Right lobe of liver (tissue), 6 donors: ENCODE results near the gene HDAC7. TPM values are rescaled to one million over a fixed set of nuclear protein-coding genes. Genes with fewer than 3 reads are reported as not detected.

ENCODE experiments used
- ATAC-seq, 4 donors: fragments of 200-7000 bp; cut with Tn5 transposase; one replicate each; pipeline ENCODE4 v1.9.1; 2020; ENCODE audit warnings: mild to moderate bottlenecking in 4 of 4, moderate library complexity in 4 of 4
- DNase-seq, 3 donors: peaks; one replicate each; pipeline ENCODE4 v3.0.0-alpha.2; 2020
- H3K27ac ChIP-seq, 3 donors: fragments of 200-600 bp; one replicate each; pipeline ENCODE4 v1.8.0; 2022
- H3K27me3 ChIP-seq, 2 donors: fragments of 200-600 bp; one replicate each; pipeline ENCODE4 v1.8.0; 2022
- H3K36me3 ChIP-seq, 4 donors: fragments of 200-600 bp; sonication (generic) in 1 of 4; one replicate each; pipeline versions ENCODE4 v1.5.1 to v1.8.0; 2017 to 2022; ENCODE audit warnings: control low read depth in 1 of 4
- H3K4me1 ChIP-seq, 4 donors: fragments of 200-600 bp; sonication (generic) in 1 of 4; one replicate each; pipeline versions ENCODE4 v1.5.1 to v1.8.0; 2017 to 2022; ENCODE audit warnings: control low read depth in 1 of 4
- H3K4me3 ChIP-seq, 3 donors: fragments of 200-600 bp; one replicate each; pipeline ENCODE4 v1.8.0; 2022
- H3K9me3 ChIP-seq, 4 donors: fragments of 200-600 bp; sonication (generic) in 1 of 4; one replicate each; pipeline versions ENCODE4 v1.5.1 to v1.8.0; 2017 to 2022; ENCODE audit warnings: control low read depth in 1 of 4
- POLR2A ChIP-seq: fragments of 450-650 bp; IDR thresholded peaks from one replicate; pipeline ENCODE4 v1.6.1; 2017; ENCODE audit warnings: antibody characterized with exemption, mild to moderate bottlenecking
- WGBS: methylation state at CpG from one replicate; pipeline ENCODE4 v1.1.6; 2018; ENCODE audit warnings: low coverage, low lambda C conversion rate; ENCODE audit not compliant: insufficient coverage; ENCODE audit errors: missing lambda C conversion rate; 5-methylcytosine and 5-hydroxymethylcytosine counted together
- intact Hi-C, 2 donors: fragments of 100-400 bp; cut with DNase I; formaldehyde crosslinking; loops; one replicate each; pipeline versions ENCODE4 v1.11.2 to v1.14.1; 2022
- total RNA-seq, 6 experiments: library from RNA; depleted of rRNA in 2 of 6; stranded (reverse); fragments of >200 nt in 2 of 6; fragmentation: NEBNext Ultra II Directional in 3 of 6; extraction: Animal tissue kit (Norgen Biotek cat#: 25700) in 3 of 6; gene quantifications; one replicate each; pipeline versions ENCODE4 v1.1.0 to v1.2.4, GENCODE V29; 2016 to 2023
- TF ChIP-seq, protein P1 (sequence below), 4 donors: fragments of 200-600 bp in 3 of 4; fragments of 450-650 bp in 1 of 4; IDR thresholded peaks; one replicate each; pipeline versions ENCODE4 v1.5.1 to v1.8.0; 2016 to 2022; ENCODE audit warnings: antibody characterized with exemption in 4 of 4, mild to moderate bottlenecking in 2 of 4
- donor health status: DM: no; HTN: yes; CAD: no.
- donor health status: DM: no; HTN: no; CAD: no.
- donor health status: DM: no; HTN: no; CAD: no.
- donor health status: DM: no; HTN: yes; CAD: no.
- donor health status: DM: no; HTN: yes; CAD: no.

HDAC7 gene
- total RNA-seq, 6 experiments from 2014 or later, result 6.6 to 18.8 (median 8.4) TPM

DNA sequence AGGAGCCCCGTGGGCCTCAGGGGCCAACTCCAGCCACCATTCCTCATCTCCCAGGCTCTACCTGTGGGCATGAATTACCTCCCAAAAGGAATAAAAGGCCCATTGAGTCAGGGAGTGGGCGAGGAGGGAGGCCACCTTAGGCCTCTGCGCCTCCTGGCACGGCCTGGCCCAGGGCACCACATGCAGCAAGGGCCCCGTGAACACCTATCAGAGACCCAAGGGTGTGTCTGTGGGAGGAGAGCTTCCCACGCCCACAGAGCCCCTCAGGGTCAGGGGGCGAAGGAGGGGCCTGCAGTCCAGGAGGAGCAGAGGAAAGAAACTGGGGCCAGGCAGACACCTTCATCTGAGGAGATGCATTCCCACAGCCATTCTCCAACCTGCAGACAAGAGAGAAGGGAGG is 73.2 kb downstream of the HDAC7 start:
- TF ChIP-seq, protein P1, sequence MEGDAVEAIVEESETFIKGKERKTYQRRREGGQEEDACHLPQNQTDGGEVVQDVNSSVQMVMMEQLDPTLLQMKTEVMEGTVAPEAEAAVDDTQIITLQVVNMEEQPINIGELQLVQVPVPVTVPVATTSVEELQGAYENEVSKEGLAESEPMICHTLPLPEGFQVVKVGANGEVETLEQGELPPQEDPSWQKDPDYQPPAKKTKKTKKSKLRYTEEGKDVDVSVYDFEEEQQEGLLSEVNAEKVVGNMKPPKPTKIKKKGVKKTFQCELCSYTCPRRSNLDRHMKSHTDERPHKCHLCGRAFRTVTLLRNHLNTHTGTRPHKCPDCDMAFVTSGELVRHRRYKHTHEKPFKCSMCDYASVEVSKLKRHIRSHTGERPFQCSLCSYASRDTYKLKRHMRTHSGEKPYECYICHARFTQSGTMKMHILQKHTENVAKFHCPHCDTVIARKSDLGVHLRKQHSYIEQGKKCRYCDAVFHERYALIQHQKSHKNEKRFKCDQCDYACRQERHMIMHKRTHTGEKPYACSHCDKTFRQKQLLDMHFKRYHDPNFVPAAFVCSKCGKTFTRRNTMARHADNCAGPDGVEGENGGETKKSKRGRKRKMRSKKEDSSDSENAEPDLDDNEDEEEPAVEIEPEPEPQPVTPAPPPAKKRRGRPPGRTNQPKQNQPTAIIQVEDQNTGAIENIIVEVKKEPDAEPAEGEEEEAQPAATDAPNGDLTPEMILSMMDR (IDR thresholded peaks at IDR 0.05), result no peak
- TF ChIP-seq POLR2A, result no peak
- ATAC-seq (no peak), DNase-seq (no peak)
- 96% methylated on average over 4 of the region's 7 CpGs for WGBS
- no peak overlapping the region for H3K4me3 ChIP-seq
- no peaks in the 10 kb centered on the region for H3K4me1 ChIP-seq
- intact Hi-C loops, result no loop called here
- H3K27ac ChIP-seq, result no peak overlapping the region
- H3K36me3 ChIP-seq, result no peaks in the 10 kb centered on the region
- H3K9me3 ChIP-seq, result no peaks in the 10 kb centered on the region
- H3K27me3 ChIP-seq, result no peaks in the 10 kb centered on the region

DNA sequence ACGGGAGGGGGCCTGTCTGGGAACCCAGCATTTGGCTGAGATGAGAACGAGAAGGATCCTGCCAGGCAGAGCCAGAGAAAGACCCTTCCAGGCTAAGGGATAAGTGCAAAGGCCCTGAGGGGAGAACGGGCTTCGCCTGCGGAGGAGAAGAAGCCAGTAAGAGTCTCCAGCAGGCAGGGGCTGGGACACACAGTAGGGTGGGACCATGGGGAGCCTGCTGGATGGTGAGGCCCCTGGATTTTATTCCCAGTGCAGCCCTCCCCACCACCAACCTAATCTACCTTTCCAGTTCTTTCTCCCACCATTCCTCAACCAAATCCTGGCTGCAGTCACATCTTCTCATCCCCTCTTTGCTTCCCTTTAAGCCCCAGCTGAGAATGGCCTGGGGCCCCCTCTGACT is 73.6 kb downstream of the HDAC7 start:
- no peaks in the 10 kb centered on the region for H3K4me1 ChIP-seq
- H3K36me3 ChIP-seq, result no peaks in the 10 kb centered on the region
- H3K27me3 ChIP-seq, result no peaks in the 10 kb centered on the region
- 47% methylated on average over 2 of the region's 5 CpGs for WGBS
- H3K27ac ChIP-seq, result no peak overlapping the region
- ATAC-seq (no peak), DNase-seq (no peak)
- TF ChIP-seq POLR2A, result no peak
- TF ChIP-seq, protein P1 (IDR thresholded peaks at IDR 0.05), result no peak
- H3K4me3 ChIP-seq, result no peak overlapping the region
- intact Hi-C loops, result no loop called here
- H3K9me3 ChIP-seq, result no peaks in the 10 kb centered on the region

DNA sequence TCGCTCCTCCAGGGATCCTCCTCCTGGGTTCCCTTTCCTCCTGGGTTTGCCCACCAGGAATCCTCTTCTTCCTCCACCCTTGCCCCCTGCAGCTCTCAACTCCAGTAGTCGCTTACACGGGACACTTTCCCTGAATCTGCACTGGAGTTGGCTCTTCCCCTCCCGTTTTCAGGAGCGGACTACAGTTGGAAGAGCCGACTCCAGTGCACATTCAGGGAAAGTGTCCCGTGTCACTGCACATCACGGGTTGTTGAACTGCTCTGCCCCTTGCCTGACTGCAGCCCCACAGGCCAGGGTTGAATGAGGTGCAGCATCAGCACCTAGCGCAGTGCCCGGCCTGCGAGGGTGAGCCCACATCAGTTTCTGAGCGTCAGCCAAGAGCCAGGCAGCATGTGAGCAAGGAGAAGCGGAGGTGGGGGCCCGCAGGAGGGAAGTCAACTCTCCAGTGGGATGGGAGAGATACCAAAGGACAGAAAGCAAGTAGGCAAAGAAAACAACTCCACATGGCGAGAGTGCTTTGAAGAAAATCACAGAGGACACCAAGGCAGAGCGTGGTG is 74.1 kb downstream of the HDAC7 start:
- no peaks in the 10 kb centered on the region for H3K4me1 ChIP-seq
- H3K9me3 ChIP-seq, result no peaks in the 10 kb centered on the region
- H3K27me3 ChIP-seq, result no peaks in the 10 kb centered on the region
- ATAC-seq (no peak), DNase-seq (no peak)
- H3K4me3 ChIP-seq, result no peak overlapping the region
- TF ChIP-seq POLR2A, result no peak
- TF ChIP-seq, protein P1 (IDR thresholded peaks at IDR 0.05), result no peak
- H3K36me3 ChIP-seq, result no peaks in the 10 kb centered on the region
- intact Hi-C loops, result no loop called here
- no peak overlapping the region for H3K27ac ChIP-seq
- 54% methylated on average over 10 of the region's 16 CpGs for WGBS

DNA sequence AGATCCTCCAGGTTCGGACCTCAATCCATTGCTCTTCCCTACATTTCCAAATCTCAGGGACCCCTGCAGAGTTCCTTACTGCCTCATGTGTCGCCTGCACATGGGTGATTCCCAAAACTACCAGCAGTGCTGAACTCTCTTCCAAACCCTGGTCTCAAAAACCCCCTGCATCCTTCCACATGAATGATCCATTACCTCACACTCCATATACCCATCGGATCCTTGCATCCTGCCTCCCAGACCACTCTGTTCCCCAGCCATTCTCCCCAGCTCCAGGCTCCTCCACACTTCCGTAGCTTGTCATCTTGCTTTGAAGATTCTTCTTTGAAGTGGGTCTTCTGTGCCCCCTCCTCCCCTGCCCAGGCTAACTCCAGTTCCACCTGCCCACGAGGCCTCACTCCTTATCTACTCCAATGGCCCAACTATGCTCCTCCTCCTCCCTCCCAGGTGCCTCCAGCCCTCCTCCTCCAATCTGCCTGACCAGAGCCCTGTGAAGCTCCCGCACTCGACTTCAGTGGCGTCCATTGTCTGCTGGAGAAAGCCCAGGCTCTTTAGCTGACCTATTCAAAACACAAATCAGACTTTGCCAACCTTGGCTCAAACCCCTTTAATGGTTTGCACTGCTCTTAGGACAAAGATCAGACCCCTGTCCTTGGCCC is 74.8 kb downstream of the HDAC7 start:
- intact Hi-C loops, result loop anchor here in 1 of 2 donors (5.0 kb wide), 1 partner anchor 32 kb away; no protein-coding TSS in a partner anchor

More for the DNA sequence above, 74.8 kb downstream of the HDAC7 start:
- ATAC-seq, result no peak
- no peaks in the 10 kb centered on the region for H3K36me3 ChIP-seq
- no peaks in the 10 kb centered on the region for H3K27me3 ChIP-seq
- WGBS, result 82% methylated on average over 8 of the region's 8 CpGs
- no peaks in the 10 kb centered on the region for H3K9me3 ChIP-seq
- no peak for DNase-seq
- no peaks in the 10 kb centered on the region for H3K4me1 ChIP-seq
- H3K27ac ChIP-seq, result no peak overlapping the region
- H3K4me3 ChIP-seq, result no peak overlapping the region
- TF ChIP-seq POLR2A, result no peak
- TF ChIP-seq, protein P1 (IDR thresholded peaks at IDR 0.05), result no peak
